ENCODE measurements around the gene TBC1D9.

The TBC1D9 gene

GRCh38 chr4:140661550-140661949 lies 94.6 kb downstream of the TBC1D9 start:
- TF ChIP-seq CTCF (IDR thresholded peaks at IDR 0.05; ENCODE audit: extremely low read depth, missing control alignments): no peak
- no peak for DNase-seq (ENCODE audit: low spot score)

- no peak for TF ChIP-seq CTCF (IDR thresholded peaks at IDR 0.05; ENCODE audit: extremely low read depth, missing control alignments)
- DNase-seq (ENCODE audit: low spot score): no peak
Observed at GRCh38 chr4:140659943-140660700, 96.1 kb downstream of the TBC1D9 start.

- no peak for DNase-seq (ENCODE audit: low spot score)
- no peak for TF ChIP-seq CTCF (IDR thresholded peaks at IDR 0.05; ENCODE audit: extremely low read depth, missing control alignments)
Observed at GRCh38 chr4:140654495-140654814, 101.7 kb downstream of the TBC1D9 start.

GRCh38 chr4:140653718-140654494 lies 102.3 kb downstream of the TBC1D9 start:
- DNase-seq (ENCODE audit: low spot score): no peak
- no peak for TF ChIP-seq CTCF (IDR thresholded peaks at IDR 0.05; ENCODE audit: extremely low read depth, missing control alignments)

- no peak for TF ChIP-seq CTCF (IDR thresholded peaks at IDR 0.05; ENCODE audit: extremely low read depth, missing control alignments)
- no peak for DNase-seq (ENCODE audit: low spot score)
Observed at GRCh38 chr4:140652601-140653000, 103.6 kb downstream of the TBC1D9 start.

- no peak for TF ChIP-seq CTCF (IDR thresholded peaks at IDR 0.05; ENCODE audit: extremely low read depth, missing control alignments)
- DNase-seq (ENCODE audit: low spot score): no peak
Observed at GRCh38 chr4:140648716-140649308, 107.4 kb downstream of the TBC1D9 start.
